Measurements from ENCODE around the gene SULT2B1.
"Not testable (repeated sequence)": the region's sequence is repeated elsewhere in the genome, so short reads cannot be mapped to it uniquely, and the experiment has no call there.

The SULT2B1 gene

DNA sequence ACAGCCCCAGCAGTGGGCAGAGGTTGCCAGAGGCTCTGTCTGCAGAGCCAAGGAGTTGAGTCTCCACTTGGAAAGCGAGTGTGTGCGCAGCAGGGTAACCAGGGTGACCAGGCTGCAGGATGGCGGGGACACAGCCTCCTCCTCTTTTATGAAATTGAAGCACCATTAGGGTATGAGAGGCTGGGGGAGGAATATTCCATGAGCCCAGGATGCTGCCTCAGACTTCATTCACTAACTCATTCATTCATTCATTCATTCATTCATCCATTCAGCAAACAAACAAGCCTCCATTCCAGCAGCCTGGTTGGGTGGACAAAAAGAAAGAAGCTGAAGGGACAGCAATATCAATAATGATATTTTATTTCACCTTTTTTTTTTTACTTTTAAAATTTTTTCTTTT is 33.8 kb upstream of the SULT2B1 start:
- H3K14ac ChIP-seq (ENCODE audit: low read length), result no peak overlapping the region
- peaks cover 0 to 3% (median under 1%) of the 10 kb centered on the region in 3 experiments for H3K27me3 ChIP-seq (ENCODE audit: control insufficient read depth in 3 of 3, insufficient read depth in 3 of 3, low read depth in 1 of 3, low read length in 3 of 3)
- H3K23ac ChIP-seq (ENCODE audit: low read depth, low read length, poor library complexity), result no peak overlapping the region
- H3K4ac ChIP-seq (ENCODE audit: low read length), result no peak overlapping the region
- no peak overlapping the region for H2AFZ ChIP-seq (ENCODE audit: low read length)
- H3K4me3 ChIP-seq (ENCODE audit: low read length in 2 of 2), result no peak overlapping the region
- no peak overlapping the region for H2BK5ac ChIP-seq (ENCODE audit: low read length)
- no peak overlapping the region for H4K8ac ChIP-seq (ENCODE audit: low read depth, low read length)
- no peak for DNase-seq (ENCODE audit: low spot score)
- H2BK12ac ChIP-seq (ENCODE audit: low read length), result no peak overlapping the region
- H2BK15ac ChIP-seq (ENCODE audit: low read length), result no peak overlapping the region
- no peaks in the 10 kb centered on the region for H3K79me1 ChIP-seq (ENCODE audit: low read depth, low read length)
- H3K4me1 ChIP-seq (ENCODE audit: control insufficient read depth in 2 of 2, insufficient read depth in 1 of 2, low read depth in 1 of 2, low read length in 2 of 2), result peaks cover 0 to 1% of the 10 kb centered on the region in 2 donors
- H4K91ac ChIP-seq (ENCODE audit: low read depth, low read length, poor library complexity), result no peak overlapping the region
- no peaks in the 10 kb centered on the region for H3K36me3 ChIP-seq (replicated peaks in 1 of 2; ENCODE audit: control insufficient read depth in 2 of 2, insufficient read depth in 2 of 2, low read length in 2 of 2)
- H3K18ac ChIP-seq (ENCODE audit: low read length), result no peak overlapping the region
- no peak overlapping the region for H2AK5ac ChIP-seq (ENCODE audit: low read depth, low read length)
- no peaks in the 10 kb centered on the region for H3K9me3 ChIP-seq (replicated peaks in 1 of 2; ENCODE audit: control insufficient read depth in 2 of 2, insufficient read depth in 1 of 2, low read depth in 1 of 2, low read length in 2 of 2)
- no peak overlapping the region for H2BK120ac ChIP-seq (ENCODE audit: low read depth, low read length)
- H3K27ac ChIP-seq (replicated peaks; ENCODE audit: low read length), result no peak overlapping the region
- no peak overlapping the region for H3K4me2 ChIP-seq (ENCODE audit: insufficient read depth, low read length, poor library complexity, severe bottlenecking)
- no CpG with 5 or more reads among the region's 3 CpGs for WGBS, 2 donors (ENCODE audit: extremely low coverage in 2 of 2, insufficient read length in 2 of 2, insufficient replicate concordance in 1 of 2)
- no peak overlapping the region for H3K9ac ChIP-seq (ENCODE audit: low read depth, low read length, poor library complexity)

DNA sequence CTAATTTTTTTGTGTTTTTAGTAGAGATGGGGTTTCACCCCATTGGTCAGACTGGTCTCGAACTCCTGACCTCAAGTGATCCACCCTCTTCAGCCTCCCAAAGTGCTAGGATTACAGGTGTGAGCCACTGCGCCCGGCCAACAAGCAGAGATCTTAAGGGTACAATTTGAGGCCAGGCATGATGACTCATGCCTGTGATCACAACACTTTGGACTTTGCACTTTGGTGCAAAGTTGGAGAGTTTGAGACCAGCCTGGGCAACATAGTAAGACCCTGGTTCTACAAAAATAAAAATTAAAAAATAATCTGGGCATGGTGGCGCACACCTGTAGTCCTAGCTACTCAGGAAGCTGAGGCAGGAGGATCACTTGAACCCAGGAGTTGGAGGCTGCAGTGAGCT is 32.5 kb upstream of the SULT2B1 start:
- H3K27ac ChIP-seq (replicated peaks; ENCODE audit: low read length); H3K9ac ChIP-seq (ENCODE audit: low read depth, low read length, poor library complexity); H3K14ac ChIP-seq (ENCODE audit: low read length); H2BK5ac ChIP-seq (ENCODE audit: low read length); H2BK120ac ChIP-seq (ENCODE audit: low read depth, low read length); H3K18ac ChIP-seq (ENCODE audit: low read length); H2AFZ ChIP-seq (ENCODE audit: low read length); H3K79me1 ChIP-seq (ENCODE audit: low read depth, low read length); H3K27me3 ChIP-seq (ENCODE audit: control insufficient read depth in 3 of 3, insufficient read depth in 3 of 3, low read depth in 1 of 3, low read length in 3 of 3); H3K4me2 ChIP-seq (ENCODE audit: insufficient read depth, low read length, poor library complexity, severe bottlenecking); DNase-seq (ENCODE audit: low spot score); H3K4me3 ChIP-seq (ENCODE audit: low read length in 2 of 2); H2AK5ac ChIP-seq (ENCODE audit: low read depth, low read length); H3K9me3 ChIP-seq (replicated peaks in 1 of 2; ENCODE audit: control insufficient read depth in 2 of 2, insufficient read depth in 1 of 2, low read depth in 1 of 2, low read length in 2 of 2); H2BK15ac ChIP-seq (ENCODE audit: low read length); H3K36me3 ChIP-seq (replicated peaks in 1 of 2; ENCODE audit: control insufficient read depth in 2 of 2, insufficient read depth in 2 of 2, low read length in 2 of 2); H4K91ac ChIP-seq (ENCODE audit: low read depth, low read length, poor library complexity); H3K4ac ChIP-seq (ENCODE audit: low read length); H3K23ac ChIP-seq (ENCODE audit: low read depth, low read length, poor library complexity); H2BK12ac ChIP-seq (ENCODE audit: low read length); H4K8ac ChIP-seq (ENCODE audit: low read depth, low read length); H3K4me1 ChIP-seq (ENCODE audit: control insufficient read depth in 2 of 2, insufficient read depth in 1 of 2, low read depth in 1 of 2, low read length in 2 of 2): not testable (repeated sequence)
- no CpG with 5 or more reads among the region's 4 CpGs for WGBS, 2 donors (ENCODE audit: extremely low coverage in 2 of 2, insufficient read length in 2 of 2, insufficient replicate concordance in 1 of 2)

DNA sequence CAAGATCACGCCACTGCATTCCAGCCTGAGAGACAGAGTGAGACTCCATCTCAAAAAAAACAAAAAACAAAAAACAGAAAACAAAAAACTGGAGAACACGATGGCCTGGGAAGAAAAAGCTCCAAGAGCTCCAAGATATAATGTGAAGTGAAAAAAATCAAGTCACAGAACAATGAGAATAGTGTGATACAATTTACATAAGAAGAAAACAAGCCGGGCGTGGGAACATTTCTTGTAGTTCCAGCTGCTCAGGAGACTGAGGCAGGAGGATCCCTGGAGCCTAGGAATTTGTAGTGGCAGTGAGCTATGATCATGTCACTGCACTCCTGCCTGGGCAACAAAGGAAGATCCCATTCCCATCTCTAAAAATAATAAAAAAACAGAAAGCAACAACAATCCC is 31.8 kb upstream of the SULT2B1 start:
- H3K9me3 ChIP-seq (replicated peaks in 1 of 2; ENCODE audit: control insufficient read depth in 2 of 2, insufficient read depth in 1 of 2, low read depth in 1 of 2, low read length in 2 of 2), result peaks cover 0 to 2% of the 10 kb centered on the region in 2 donors
- no peak overlapping the region for H3K23ac ChIP-seq (ENCODE audit: low read depth, low read length, poor library complexity)
- no peak overlapping the region for H2AFZ ChIP-seq (ENCODE audit: low read length)
- H3K36me3 ChIP-seq (replicated peaks in 1 of 2; ENCODE audit: control insufficient read depth in 2 of 2, insufficient read depth in 2 of 2, low read length in 2 of 2), result no peaks in the 10 kb centered on the region
- H3K79me1 ChIP-seq (ENCODE audit: low read depth, low read length), result no peaks in the 10 kb centered on the region
- no peaks in the 10 kb centered on the region for H3K27me3 ChIP-seq (ENCODE audit: control insufficient read depth in 3 of 3, insufficient read depth in 3 of 3, low read depth in 1 of 3, low read length in 3 of 3)
- no peak overlapping the region for H3K14ac ChIP-seq (ENCODE audit: low read length)
- no peak overlapping the region for H3K4ac ChIP-seq (ENCODE audit: low read length)
- peaks cover 0 to 1% of the 10 kb centered on the region in 2 donors for H3K4me1 ChIP-seq (ENCODE audit: control insufficient read depth in 2 of 2, insufficient read depth in 1 of 2, low read depth in 1 of 2, low read length in 2 of 2)
- H2BK12ac ChIP-seq (ENCODE audit: low read length), result no peak overlapping the region
- H3K27ac ChIP-seq (replicated peaks; ENCODE audit: low read length), result no peak overlapping the region
- H4K8ac ChIP-seq (ENCODE audit: low read depth, low read length), result no peak overlapping the region
- no peak overlapping the region for H3K18ac ChIP-seq (ENCODE audit: low read length)
- no peak overlapping the region for H3K4me3 ChIP-seq (ENCODE audit: low read length in 2 of 2)
- no peak overlapping the region for H3K9ac ChIP-seq (ENCODE audit: low read depth, low read length, poor library complexity)
- no peak overlapping the region for H2AK5ac ChIP-seq (ENCODE audit: low read depth, low read length)
- H2BK15ac ChIP-seq (ENCODE audit: low read length), result no peak overlapping the region
- no peak overlapping the region for H4K91ac ChIP-seq (ENCODE audit: low read depth, low read length, poor library complexity)
- H2BK120ac ChIP-seq (ENCODE audit: low read depth, low read length), result no peak overlapping the region
- no CpG with 5 or more reads among the region's 4 CpGs for WGBS, 2 donors (ENCODE audit: extremely low coverage in 2 of 2, insufficient read length in 2 of 2, insufficient replicate concordance in 1 of 2)
- H3K4me2 ChIP-seq (ENCODE audit: insufficient read depth, low read length, poor library complexity, severe bottlenecking), result no peak overlapping the region
- H2BK5ac ChIP-seq (ENCODE audit: low read length), result no peak overlapping the region
- DNase-seq (ENCODE audit: low spot score), result no peak

DNA sequence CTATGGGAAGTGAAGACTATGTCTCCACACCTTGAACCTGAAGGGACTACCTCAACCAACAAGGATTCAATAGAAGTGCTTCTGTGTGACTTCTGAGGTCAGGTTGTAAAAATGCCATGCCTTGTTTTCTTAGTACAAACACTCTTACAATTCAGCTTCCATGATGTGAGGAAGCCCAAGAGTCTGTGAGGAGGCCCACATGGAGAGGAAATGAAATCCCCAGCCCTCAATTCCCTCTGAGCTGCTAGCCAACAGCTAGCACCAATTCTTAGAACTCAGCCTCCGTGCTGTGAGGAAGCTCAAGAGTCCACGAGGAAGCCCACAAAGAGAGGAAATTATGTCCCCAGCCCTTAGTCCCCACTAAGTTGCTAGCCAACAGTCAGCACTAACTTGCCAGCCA is 27.8 kb upstream of the SULT2B1 start:
- H3K4me2 ChIP-seq (ENCODE audit: insufficient read depth, low read length, poor library complexity, severe bottlenecking), result no peak overlapping the region
- no peak overlapping the region for H3K9ac ChIP-seq (ENCODE audit: low read depth, low read length, poor library complexity)
- H3K4ac ChIP-seq (ENCODE audit: low read length), result no peak overlapping the region

More for the DNA sequence above, 27.8 kb upstream of the SULT2B1 start:
- Histone ChIP-seq H2BK120ac (ENCODE audit: low read depth, low read length) (no peak overlapping the region), H2BK12ac (ENCODE audit: low read length) (no peak overlapping the region), H4K91ac (ENCODE audit: low read depth, low read length, poor library complexity) (no peak overlapping the region), H2AFZ (ENCODE audit: low read length) (no peak overlapping the region), H3K36me3 (replicated peaks in 1 of 2; ENCODE audit: control insufficient read depth in 2 of 2, insufficient read depth in 2 of 2, low read length in 2 of 2) (no peaks in the 10 kb centered on the region), H3K4me3 (ENCODE audit: low read length in 2 of 2) (no peak overlapping the region), H2BK5ac (ENCODE audit: low read length) (no peak overlapping the region), H3K23ac (ENCODE audit: low read depth, low read length, poor library complexity) (no peak overlapping the region), H3K14ac (ENCODE audit: low read length) (no peak overlapping the region), H3K27ac (replicated peaks; ENCODE audit: low read length) (no peak overlapping the region), H2BK15ac (ENCODE audit: low read length) (no peak overlapping the region), H4K8ac (ENCODE audit: low read depth, low read length) (no peak overlapping the region), H3K27me3 (ENCODE audit: control insufficient read depth in 3 of 3, insufficient read depth in 3 of 3, low read depth in 1 of 3, low read length in 3 of 3) (no peaks in the 10 kb centered on the region), H3K18ac (ENCODE audit: low read length) (no peak overlapping the region), H3K79me1 (ENCODE audit: low read depth, low read length) (no peaks in the 10 kb centered on the region), H3K4me1 (ENCODE audit: control insufficient read depth in 2 of 2, insufficient read depth in 1 of 2, low read depth in 1 of 2, low read length in 2 of 2) (no peaks in the 10 kb centered on the region), H2AK5ac (ENCODE audit: low read depth, low read length) (no peak overlapping the region), H3K9me3 (replicated peaks in 1 of 2; ENCODE audit: control insufficient read depth in 2 of 2, insufficient read depth in 1 of 2, low read depth in 1 of 2, low read length in 2 of 2) (peaks cover 3 to 4% of the 10 kb centered on the region in 2 donors)
- no CpG with 5 or more reads among the region's 2 CpGs for WGBS, 2 donors (ENCODE audit: extremely low coverage in 2 of 2, insufficient read length in 2 of 2, insufficient replicate concordance in 1 of 2)
- no peak for DNase-seq (ENCODE audit: low spot score)
